Measurements from ENCODE around the gene SEC23B. TPM values are rescaled to one million over a fixed set of nuclear protein-coding genes. Genes with fewer than 3 reads are reported as not detected.

The SEC23B gene
- total RNA-seq, 1 experiment from 2014 or later, result 85.8 TPM

DNA sequence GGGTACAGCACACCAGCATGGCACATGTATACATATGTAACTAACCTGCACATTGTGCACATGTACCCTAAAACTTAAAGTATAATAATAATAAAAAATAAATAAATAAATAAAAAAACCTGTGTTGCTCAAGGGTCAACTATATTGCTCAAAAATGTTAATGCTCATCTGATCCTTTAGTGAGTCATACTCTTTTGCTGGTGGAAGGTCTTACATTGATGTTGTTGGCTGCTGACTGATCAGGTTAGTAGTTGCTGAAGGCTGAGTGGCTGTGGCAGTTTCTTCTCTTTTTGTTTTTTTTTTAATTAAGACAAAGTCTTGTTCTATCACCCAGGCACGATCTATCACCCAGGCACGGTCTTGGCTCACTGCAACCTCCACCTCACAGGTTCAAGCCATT, 29.9 kb downstream of the SEC23B start:
- H3K4me3 ChIP-seq (replicated peaks in 1 of 2; ENCODE audit: low read depth in 1 of 2, low read length in 2 of 2), result no peak overlapping the region
- ChIA-PET POLR2A (no interaction called here), RAD21 (ENCODE audit: low non-redundant PET in 1 of 2, low total read pairs in 2 of 2, uncharacterized antibody in 2 of 2, unreplicated experiment in 2 of 2) (no interaction called here), CTCF (no interaction called here)
- no peak overlapping the region for H3K4me2 ChIP-seq (ENCODE audit: low read length)
- no peak overlapping the region for H3K27ac ChIP-seq (ENCODE audit: low read depth, low read length)
- H3K9me3 ChIP-seq (ENCODE audit: control insufficient read depth in 1 of 2, insufficient read depth in 1 of 2, low read depth in 1 of 2, low read length in 2 of 2), result no peaks in the 10 kb centered on the region
- ATAC-seq (no peak), DNase-seq (ENCODE audit: low read depth, low spot score) (no peak)
- no peaks in the 10 kb centered on the region for H3K79me2 ChIP-seq (ENCODE audit: insufficient read depth, low read length)
- no peaks in the 10 kb centered on the region for H4K20me1 ChIP-seq (ENCODE audit: insufficient read depth)
- no peaks in the 10 kb centered on the region for H3K4me1 ChIP-seq (ENCODE audit: control insufficient read depth in 1 of 2, insufficient read depth in 2 of 2, low read length in 2 of 2)
- H3K9ac ChIP-seq (ENCODE audit: low read length), result no peak overlapping the region
- intact Hi-C loops (cut with micrococcal nuclease), result no loop called here
- no peaks in the 10 kb centered on the region for H3K9me2 ChIP-seq (ENCODE audit: insufficient read depth)
- H3K27me3 ChIP-seq (ENCODE audit: insufficient read depth, low read length), result no peaks in the 10 kb centered on the region
- TF ChIP-seq RAD21 (IDR thresholded peaks at IDR 0.05; ENCODE audit: low read depth), result no peak
- no peak for TF ChIP-seq ZFX (IDR thresholded peaks at IDR 0.05)
- TF ChIP-seq EZH2phosphoT487 (IDR thresholded peaks at IDR 0.05; ENCODE audit: borderline replicate concordance), result no peak
- no peak for TF ChIP-seq SP1 (IDR thresholded peaks at IDR 0.05; ENCODE audit: low read depth)
- TF ChIP-seq, protein P1, sequence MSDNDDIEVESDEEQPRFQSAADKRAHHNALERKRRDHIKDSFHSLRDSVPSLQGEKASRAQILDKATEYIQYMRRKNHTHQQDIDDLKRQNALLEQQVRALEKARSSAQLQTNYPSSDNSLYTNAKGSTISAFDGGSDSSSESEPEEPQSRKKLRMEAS (IDR thresholded peaks at IDR 0.05), result no peak
- no peak for TF ChIP-seq TCF7L2 (IDR thresholded peaks at IDR 0.05; ENCODE audit: borderline replicate concordance, extremely low read depth, insufficient read depth, insufficient read length)
- TF ChIP-seq POLR2A (IDR thresholded peaks at IDR 0.05; ENCODE audit: borderline replicate concordance, extremely low read depth, insufficient read depth, insufficient read length), result no peak
- TF ChIP-seq JUND (IDR thresholded peaks at IDR 0.05), result no peak
- TF ChIP-seq ZNF274 (IDR thresholded peaks at IDR 0.05; ENCODE audit: low read depth, low read length), result no peak
- TF ChIP-seq, protein P2, sequence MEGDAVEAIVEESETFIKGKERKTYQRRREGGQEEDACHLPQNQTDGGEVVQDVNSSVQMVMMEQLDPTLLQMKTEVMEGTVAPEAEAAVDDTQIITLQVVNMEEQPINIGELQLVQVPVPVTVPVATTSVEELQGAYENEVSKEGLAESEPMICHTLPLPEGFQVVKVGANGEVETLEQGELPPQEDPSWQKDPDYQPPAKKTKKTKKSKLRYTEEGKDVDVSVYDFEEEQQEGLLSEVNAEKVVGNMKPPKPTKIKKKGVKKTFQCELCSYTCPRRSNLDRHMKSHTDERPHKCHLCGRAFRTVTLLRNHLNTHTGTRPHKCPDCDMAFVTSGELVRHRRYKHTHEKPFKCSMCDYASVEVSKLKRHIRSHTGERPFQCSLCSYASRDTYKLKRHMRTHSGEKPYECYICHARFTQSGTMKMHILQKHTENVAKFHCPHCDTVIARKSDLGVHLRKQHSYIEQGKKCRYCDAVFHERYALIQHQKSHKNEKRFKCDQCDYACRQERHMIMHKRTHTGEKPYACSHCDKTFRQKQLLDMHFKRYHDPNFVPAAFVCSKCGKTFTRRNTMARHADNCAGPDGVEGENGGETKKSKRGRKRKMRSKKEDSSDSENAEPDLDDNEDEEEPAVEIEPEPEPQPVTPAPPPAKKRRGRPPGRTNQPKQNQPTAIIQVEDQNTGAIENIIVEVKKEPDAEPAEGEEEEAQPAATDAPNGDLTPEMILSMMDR (IDR thresholded peaks at IDR 0.05 in 2 of 3, conservative IDR thresholded peaks at IDR 0.05 in 1 of 3; ENCODE audit: borderline replicate concordance in 1 of 3, insufficient read depth in 1 of 3, low read depth in 2 of 3, low read length in 2 of 3), result no peak
- no peak for TF ChIP-seq EGR1 (IDR thresholded peaks at IDR 0.05; ENCODE audit: low read depth)
- H2AFZ ChIP-seq (ENCODE audit: low read depth, low read length, poor library complexity, severe bottlenecking), result no peak overlapping the region
- peaks cover 23 to 44% of the 10 kb centered on the region in 2 experiments for H3K36me3 ChIP-seq (ENCODE audit: control insufficient read depth in 1 of 2, insufficient read depth in 2 of 2, low read length in 2 of 2)
- BruUV-seq (replicated peaks), result no TSS peak
